SIG-M5 (cell line): ENCODE data around the gene SLC2A4RG.

Source experiments
- DNase-seq: peaks from one replicate; lab custom pipeline; 2025; lab: John Stamatoyannopoulos, UW

Gene SLC2A4RG

GRCh38 chr20:63699466-63700198 is 39.9 kb upstream of the SLC2A4RG start:
- DNase-seq, result no peak

GRCh38 chr20:63700199-63701050 is 39.2 kb upstream of the SLC2A4RG start:
- no peak for DNase-seq

GRCh38 chr20:63701051-63701328 is 38.6 kb upstream of the SLC2A4RG start:
- DNase-seq, result no peak

DNA sequence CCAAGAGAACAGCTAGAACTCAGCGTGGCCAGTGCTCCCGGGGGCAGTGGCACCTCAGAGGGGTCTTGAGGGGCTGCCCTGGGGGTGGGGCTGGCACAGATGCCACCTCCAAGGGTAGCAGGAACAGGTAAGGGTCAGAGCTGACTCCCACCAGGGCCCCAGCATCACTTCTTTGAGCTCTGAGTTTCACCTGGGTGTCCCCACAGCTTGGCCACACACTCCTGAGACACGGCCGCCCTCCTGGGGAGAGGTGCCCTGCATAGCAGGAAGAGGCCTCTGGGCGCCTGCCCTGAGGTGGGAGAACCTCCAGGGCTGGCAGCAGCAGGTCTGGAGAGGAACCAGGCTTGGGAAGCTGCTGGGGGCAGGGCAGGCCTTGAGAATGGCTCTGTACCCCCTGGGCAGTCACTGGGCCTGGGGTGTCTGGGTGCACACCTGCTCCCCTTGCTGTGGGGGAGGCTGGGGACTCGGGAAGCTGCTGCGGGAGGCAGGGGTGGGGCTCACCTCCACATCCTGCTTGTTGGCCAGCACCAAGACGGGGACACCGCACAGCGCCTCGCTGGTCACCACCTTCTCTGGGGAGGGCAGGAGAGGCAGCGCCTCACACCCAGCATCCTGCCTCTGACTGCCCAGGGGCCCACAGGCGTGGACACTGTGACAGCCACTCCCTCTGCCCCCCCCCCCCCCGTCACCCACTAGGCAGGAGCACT is 38.1 kb upstream of the SLC2A4RG start:
- DNase-seq, result no peak

DNA sequence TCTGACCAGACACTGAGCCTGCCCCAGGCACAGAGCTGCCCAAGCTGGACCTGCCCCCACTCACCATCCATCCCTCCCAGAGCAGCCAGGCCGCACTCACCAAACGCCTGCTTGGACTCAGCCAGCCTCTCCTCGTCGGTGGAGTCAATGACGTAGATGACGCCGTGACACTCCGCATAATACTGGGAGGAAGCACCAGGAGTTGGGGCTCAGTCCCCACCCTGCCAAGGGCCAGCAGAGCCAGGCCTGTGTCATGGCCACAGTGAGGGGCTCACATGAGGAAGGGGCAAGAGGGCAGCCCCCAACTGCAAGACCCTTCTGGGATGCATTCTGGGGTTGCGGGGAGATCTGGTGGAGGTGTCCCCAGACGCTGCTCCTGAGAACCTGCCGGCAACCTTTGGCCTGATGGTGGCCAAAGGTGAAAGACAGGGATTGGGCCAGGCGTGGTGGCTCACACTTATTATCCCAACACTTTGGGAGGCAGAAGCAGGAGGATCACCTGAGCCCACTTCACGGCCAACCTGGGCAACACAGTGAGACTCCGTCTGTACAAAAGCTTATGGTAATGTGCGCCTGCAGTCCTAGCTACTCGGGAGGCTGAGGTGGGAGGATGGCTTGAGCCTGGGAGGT is 37.4 kb upstream of the SLC2A4RG start:
- DNase-seq, result no peak

DNA sequence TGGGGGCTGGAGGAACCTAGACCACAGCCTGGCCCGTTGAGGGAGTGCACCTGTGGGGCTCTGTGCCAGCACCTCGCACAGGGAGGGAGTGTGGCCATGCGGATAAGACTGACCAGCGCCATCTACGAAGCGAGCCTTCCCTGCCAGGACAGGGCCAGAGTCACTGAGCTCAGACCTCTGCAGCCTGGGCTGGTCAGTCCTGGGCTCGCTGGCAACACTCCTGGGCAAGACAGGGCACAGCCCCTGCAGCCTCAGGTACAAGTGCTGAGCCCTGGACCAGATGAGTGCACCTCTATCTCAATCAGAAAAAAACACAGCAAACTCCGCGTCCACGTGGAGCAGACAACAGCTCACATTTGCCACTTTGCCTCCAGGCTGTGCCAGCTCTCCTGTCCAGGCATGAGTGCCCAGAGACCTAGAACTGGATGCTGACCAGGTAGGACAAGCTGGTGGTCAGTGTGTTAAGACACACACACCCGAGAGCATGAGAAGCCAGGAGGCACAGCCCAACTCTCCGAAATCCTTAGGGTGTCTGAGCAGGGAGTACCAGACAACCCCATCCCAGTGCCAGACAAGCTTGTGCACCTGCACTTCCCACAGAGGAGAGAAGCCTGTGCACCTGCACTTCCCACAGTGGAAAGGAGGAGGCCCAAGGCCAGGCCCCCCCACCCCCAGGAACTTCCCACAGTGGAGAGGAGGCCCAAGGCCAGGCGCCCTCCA is 36.7 kb upstream of the SLC2A4RG start:
- no peak for DNase-seq

DNA sequence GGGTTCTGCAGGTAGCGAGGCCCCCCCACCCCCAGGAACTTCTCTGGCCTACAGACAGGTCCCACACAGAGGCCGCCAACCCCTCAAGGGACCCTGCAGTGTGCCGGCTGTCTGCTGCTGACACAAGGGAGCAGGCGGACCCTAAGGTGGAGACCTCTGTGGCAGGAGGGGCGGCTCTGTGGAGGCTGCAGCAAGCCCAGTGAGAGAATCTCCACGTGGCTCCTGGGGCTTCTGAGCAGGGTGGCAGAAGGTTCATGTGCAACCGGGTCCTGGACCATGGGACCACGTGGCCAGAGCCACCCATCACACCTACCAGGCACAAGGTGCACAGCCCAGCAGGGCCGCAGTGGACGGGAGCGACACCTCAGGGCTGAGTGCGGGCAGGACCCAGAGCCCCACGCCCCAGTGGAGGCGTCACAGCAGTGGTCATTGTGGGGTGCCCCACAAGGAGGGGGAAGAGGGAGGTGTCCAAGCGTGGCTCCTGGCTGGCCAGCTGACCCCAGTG is 36.1 kb upstream of the SLC2A4RG start:
- no peak for DNase-seq

DNA sequence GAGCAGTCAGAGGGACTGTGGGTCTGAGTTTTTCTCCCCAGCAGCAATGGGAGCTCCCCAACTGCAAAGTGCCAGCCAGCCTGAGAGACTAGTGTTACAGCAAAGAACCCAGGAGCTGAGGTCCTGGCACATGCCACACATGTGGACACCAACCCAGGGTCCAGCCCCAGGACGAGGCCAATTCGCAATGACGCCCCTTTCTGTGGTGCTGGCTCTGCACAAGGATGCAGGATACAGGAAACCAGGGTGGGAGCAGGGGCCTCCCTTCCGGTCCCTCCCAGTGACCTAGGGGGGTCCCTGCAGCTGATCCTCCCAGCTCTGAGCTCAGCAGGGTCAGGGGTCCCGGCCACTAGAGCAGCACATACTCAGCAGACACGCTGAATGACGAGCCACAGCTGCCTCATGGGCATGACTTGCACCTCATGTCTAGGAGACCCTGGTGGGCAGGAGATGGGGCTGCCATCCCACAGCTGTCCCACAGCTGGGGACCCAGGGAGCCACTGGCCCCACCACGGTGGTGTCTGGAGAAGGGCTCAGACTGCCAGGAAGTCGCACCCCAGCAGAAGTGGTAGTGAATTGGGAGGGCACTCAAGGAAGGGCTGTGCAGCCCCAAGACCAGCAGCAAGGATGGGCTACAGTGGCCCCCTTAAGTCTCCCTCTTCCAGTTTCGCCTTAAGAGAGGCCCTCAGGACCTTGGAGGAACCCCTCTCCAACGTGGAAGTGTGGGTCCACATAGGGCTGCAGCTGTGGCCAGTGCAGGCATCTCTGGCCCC is 35.4 kb upstream of the SLC2A4RG start:
- no peak for DNase-seq

DNA sequence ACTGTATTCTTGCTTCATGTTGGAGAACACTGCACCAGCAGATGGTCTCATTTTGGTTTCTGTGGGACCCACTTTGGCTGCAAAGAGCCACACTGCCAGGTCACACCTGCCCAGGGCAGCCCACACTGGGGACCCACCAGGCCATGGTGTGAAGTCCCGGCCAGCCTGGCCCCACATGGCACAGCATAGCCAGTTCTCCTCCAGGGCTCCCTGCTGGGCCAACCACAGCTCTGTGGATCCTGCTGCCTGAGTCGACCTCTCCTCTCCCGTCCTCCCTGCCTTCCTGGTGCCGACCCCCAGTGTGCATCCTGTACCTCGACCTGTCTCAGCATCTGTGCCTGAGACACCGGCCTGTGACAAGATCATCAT is 34.8 kb upstream of the SLC2A4RG start:
- DNase-seq, result no peak

DNA sequence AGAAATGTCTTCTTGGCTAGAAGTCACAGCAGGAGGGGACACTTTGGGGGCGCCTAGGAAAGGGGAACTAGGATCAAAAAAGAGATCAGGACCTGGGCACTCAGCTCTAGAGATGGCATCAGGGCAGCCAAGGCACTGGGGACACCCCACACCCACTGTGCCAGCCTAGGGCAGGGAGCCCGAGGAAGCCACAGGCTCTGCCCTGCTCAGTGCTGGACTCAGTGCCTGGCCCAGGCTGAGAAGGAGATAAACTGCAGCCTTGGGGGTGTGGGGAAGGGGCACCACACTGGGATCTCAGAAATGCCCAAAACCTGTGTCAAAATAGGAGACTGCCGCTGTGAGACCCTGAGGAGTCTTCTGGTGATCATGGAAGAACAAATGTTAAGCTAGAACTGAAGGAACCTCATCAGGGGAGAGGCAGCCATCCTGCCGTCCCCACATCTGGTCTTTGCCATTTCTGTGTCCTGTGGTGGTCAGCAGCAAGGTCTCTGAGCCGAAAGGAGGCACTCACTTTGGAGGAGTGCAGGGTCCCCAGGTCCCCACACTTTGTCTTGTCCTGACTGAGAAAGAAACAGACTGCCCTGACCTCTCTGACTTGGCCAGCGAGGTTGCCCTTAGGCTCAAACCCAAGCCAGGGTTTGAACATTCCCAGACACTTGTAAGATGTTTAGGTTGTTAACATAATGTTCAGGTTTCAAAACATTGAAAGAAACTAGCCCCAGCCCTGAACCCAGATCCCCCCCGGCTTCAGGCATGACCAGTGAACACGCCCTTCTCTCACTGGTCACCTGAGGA is 34.1 kb upstream of the SLC2A4RG start:
- DNase-seq, result no peak

GRCh38 chr20:63706027-63706695 is 33.4 kb upstream of the SLC2A4RG start:
- DNase-seq, result no peak

GRCh38 chr20:63706852-63707557 is 32.6 kb upstream of the SLC2A4RG start:
- no peak for DNase-seq

- peak; percentile 36 for DNase-seq
Observed at GRCh38 chr20:63707558-63708300, 31.8 kb upstream of the SLC2A4RG start, which contains the start of the genes ARFRP1 and ZGPAT. ARFRP1 (minus strand) TSS chr20:63707976; CDS start chr20:63707091, 885 bp downstream. ZGPAT (plus strand) TSS chr20:63708039; CDS start chr20:63708581, 542 bp downstream.

DNA sequence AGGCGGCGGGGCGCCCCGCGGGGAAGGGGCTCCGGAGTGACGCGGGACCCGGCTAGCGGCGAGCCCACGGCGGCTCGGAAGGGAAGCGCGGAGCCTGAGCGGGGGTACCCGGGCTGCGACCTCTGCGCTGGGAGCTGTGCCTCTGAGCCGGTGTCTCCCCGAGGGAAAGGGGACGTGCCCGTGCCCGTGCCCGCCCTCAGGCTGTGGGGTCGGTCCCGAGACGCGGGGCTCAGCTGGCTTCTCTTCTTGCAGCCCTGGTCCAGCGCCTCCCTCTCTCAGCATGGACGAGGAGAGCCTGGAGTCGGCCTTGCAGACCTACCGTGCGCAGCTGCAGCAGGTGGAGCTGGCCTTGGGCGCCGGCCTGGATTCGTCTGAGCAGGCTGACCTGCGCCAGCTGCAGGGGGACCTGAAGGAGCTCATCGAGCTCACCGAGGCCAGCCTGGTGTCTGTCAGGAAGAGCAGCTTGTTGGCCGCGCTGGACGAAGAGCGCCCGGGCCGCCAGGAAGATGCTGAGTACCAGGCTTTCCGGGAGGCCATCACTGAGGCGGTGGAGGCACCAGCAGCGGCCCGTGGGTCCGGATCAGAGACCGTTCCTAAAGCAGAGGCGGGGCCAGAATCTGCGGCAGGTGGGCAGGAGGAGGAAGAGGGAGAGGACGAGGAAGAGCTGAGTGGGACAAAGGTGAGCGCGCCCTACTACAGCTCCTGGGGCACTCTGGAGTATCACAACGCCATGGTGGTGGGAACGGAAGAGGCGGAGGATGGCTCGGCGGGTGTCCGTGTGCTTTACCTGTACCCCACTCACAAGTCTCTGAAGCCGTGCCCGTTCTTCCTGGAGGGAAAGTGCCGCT is 31.1 kb upstream of the SLC2A4RG start:
- DNase-seq, result no peak

DNA sequence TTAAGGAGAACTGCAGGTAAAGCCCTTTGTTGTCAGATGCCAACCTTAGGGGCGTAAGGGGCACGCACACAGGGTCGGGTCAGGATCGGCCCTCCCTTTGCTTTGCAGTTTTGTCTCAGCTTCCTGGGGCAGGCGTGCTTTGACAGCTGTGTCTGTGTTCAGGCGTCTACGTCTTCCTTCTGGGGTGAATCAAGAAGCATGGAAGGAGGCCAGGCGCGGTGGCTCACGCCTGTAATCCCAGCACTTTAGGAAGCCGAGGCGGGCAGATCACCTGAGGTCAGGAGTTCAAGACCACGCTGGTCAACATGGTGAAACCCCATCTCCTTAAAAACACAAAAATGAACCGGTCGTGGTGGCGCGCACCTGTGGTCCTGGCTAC is 30.4 kb upstream of the SLC2A4RG start:
- no peak for DNase-seq

DNA sequence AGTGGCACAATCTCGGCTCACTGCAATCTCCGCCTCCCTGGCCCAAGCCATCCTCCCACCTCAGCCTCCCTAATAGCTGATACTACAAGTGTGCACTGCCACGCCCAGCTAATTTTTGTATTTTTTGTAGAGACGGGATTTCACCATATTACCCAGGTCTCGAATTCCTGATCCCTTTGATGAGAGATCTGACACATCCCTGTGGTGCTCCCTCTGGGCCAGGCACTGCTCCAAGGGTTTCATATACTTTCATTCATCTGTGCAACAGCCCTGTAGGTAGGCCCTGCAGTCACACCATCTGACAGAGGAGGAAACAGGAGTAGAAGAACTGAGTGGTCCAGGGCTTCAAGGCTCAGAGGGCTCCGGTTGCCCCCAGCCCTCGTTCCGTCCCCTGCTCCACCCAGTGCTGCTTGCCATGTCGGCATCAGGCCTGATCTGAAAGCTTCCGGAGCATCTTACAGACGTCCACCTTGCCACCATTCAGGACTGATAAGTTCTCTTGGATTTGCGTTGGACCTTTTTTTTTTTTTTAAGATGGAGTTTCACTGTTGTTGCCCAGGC is 28.4 kb upstream of the SLC2A4RG start:
- no peak for DNase-seq

DNA sequence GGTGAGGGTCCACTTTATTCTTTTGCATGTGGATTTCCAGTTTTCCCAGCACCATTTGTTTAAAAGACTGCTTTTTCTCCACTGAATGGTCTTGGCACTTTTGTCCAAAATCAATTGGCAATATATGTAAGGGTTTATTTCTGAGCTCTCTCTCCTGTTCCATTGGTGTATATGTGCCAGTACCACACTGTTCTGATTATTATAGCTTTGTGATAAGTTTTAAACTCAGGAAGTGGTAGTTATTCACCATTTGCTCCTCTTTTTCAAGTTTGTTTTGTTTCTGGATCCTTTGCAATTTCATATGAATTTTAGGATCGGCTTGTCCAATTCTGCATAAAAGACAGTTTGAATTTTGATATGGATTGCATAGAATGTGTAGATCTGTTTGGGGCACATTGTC is 27.4 kb upstream of the SLC2A4RG start:
- no peak for DNase-seq
